ACC112 (cell line): ENCODE data around the gene HAND2.

Source experiments
- H2AFZ ChIP-seq: fragments of 200-600 bp; sonication (generic); one replicate; pipeline ENCODE4 v1.6.0; 2017; ENCODE audit warnings: antibody characterized with exemption, low read length; ENCODE audit not compliant: unreplicated experiment
- H3K27ac ChIP-seq: fragments of 200-600 bp; sonication (generic); 2 replicates; pipeline ENCODE4 v1.5.1; 2014; ENCODE audit warnings: low read depth, mild to moderate bottlenecking, antibody characterized with exemption, low read length, moderate library complexity
- H3K27me3 ChIP-seq: fragments of 200-600 bp; sonication (generic); 2 replicates; pipeline ENCODE4 v1.6.1; 2014; ENCODE audit warnings: mild to moderate bottlenecking, antibody characterized with exemption, low read length, moderate library complexity, mixed read lengths; ENCODE audit not compliant: insufficient read depth
- H3K36me3 ChIP-seq: fragments of 200-600 bp; sonication (generic); 2 replicates; pipeline ENCODE4 v1.6.1; 2016; ENCODE audit warnings: mild to moderate bottlenecking, antibody characterized with exemption, low read length, moderate library complexity, mixed read lengths; ENCODE audit not compliant: insufficient read depth
- H3K4me1 ChIP-seq: fragments of 200-600 bp; sonication (generic); one replicate; pipeline ENCODE4 v1.6.1; 2016; ENCODE audit warnings: low read length, mixed read lengths; ENCODE audit not compliant: insufficient read depth, unreplicated experiment, control insufficient read depth
- H3K4me3 ChIP-seq: fragments of 200-600 bp; sonication (generic); 2 replicates; pipeline ENCODE4 v1.5.1; 2014; ENCODE audit warnings: mild to moderate bottlenecking, low read depth, low read length
- H3K79me2 ChIP-seq: fragments of 200-600 bp; sonication (generic); one replicate; pipeline ENCODE4 v1.6.0; 2016; ENCODE audit warnings: low read length; ENCODE audit not compliant: control insufficient read depth, unreplicated experiment, insufficient read depth

Gene HAND2

DNA sequence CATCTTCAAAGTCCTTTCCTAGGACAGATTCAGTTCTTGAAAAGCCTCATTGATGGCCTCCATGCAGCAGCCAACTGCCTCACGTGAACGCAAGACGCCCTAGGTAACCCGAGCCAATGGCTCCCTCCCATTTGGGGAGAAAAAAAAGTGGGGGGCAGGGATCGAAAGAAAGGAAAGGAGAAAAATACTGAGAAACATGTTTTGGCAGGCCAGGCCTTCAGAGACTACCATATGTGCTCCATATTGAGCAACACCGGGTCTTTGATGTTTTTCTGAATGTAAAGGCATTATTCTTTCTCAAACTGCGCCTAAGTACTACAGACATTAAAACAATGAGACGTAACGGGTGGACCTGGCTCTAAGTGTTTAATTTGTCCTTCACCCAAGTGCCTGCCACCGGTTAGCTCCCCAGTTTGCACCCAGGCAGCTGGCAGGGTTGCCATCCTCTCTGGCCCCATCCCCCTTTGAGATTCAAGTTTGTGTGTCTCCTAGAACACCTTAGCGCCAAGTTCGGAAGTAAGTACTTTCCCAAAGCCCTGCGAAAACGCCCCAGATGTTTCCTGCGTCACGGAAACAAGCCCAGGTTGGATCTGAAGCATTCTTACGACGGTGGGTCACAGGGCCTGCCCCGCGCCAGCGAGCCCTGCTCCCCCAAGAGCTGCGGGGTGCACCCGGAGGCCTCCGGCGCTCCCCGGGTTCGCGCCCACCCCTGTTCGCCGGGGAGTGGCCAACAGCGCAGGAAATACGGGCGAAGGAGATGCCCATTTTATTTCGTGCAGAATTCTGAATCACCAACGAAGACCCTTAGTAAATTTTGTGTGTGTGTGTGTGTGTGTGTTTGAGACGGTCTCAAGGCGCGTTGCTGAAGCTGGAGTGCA lies 30.1 kb downstream of the HAND2 start:
- Histone ChIP-seq H3K27me3 (peaks cover 6% of the 10 kb centered on the region), H2AFZ (no peak overlapping the region)

DNA sequence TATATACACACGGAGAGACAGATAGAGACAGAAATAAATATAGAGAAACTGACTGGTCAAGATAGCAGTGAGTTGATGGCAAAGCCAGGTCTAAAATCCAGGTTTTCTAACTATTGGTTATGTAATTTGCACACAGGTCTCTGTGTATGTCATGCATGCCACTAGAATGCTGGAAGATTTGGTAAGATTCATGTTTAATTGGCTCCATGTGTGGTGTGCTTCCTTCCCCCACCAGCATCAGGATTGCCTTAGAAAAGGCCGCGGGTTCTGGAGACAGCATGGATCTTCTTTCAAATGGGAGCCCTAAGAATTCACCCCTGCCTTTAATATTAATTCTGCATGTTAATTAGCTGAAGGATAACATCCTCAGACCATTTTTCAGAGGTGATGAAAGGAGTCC lies 31.3 kb downstream of the HAND2 start:
- no peak overlapping the region for H3K27ac ChIP-seq
- no peaks in the 10 kb centered on the region for H3K36me3 ChIP-seq
- H2AFZ ChIP-seq = no peak overlapping the region
- peaks cover 8% of the 10 kb centered on the region for H3K4me1 ChIP-seq
- H3K27me3 ChIP-seq = peaks cover 6% of the 10 kb centered on the region
- no peak overlapping the region for H3K4me3 ChIP-seq
- no peaks in the 10 kb centered on the region for H3K79me2 ChIP-seq

More for the DNA sequence above, 30.1 kb downstream of the HAND2 start:
- H3K4me1 ChIP-seq = no peaks in the 10 kb centered on the region
- H3K36me3 ChIP-seq = no peaks in the 10 kb centered on the region
- H3K79me2 ChIP-seq = no peaks in the 10 kb centered on the region
- no peak overlapping the region for H3K27ac ChIP-seq
- H3K4me3 ChIP-seq = no peak overlapping the region

- H3K4me3 ChIP-seq = no peak overlapping the region
- no peaks in the 10 kb centered on the region for H3K79me2 ChIP-seq
- H3K4me1 ChIP-seq = peaks cover 9% of the 10 kb centered on the region
- no peak overlapping the region for H3K27ac ChIP-seq
- peaks cover 6% of the 10 kb centered on the region for H3K27me3 ChIP-seq
- no peak overlapping the region for H2AFZ ChIP-seq
- H3K36me3 ChIP-seq = no peaks in the 10 kb centered on the region
Measured at GRCh38 chr4:173498023-173498422, 32.0 kb downstream of the HAND2 start.

DNA sequence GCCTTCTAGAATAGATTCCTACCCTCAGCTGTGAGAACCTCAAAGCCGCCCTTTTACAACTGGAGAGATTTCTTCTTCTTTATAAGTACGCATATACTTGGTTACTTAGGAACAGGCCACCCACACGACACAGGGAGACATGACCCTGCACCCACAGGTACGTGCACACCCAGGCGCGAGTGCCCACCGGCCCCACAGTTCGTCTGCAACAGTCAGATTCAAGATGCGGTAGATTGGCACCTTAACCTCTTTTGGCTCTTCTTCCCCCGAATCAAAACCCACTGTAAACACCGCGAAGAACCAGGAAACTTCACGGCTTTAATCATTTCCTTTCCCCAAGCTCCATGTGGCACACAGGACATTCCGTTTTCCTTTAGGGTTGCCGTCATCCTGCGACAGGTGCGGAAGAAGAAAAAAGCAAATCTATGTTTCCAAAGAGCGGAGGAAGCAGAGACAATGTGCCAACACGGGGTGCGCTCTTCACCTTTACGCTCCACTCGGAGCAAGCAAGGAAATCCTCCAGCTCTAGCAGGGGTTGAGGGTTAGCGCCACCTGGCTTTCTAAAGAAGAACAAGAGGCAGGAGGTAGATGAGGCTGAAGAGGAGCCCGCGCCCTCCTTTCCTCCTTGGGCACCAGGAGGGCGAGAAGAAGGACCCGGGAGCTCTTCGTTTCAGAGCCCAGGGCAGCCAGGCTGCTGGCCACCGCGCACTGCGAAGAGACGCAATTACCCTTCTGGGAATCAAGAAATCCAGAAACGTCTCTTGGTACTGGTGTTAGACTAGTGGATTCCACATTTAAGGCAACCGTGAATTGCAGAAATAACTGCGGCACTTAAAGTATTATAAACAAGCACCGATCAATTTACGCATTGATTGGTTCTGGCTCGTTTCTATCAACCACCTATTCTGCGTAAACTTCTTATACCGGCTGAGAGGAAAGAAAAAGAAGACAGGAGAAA lies 35.7 kb downstream of the HAND2 start:
- Histone ChIP-seq H3K27me3 (no peaks in the 10 kb centered on the region; the same call in 1 of the 2 replicates), H2AFZ (peak overlapping the region; percentile 93), H3K27ac (no peak overlapping the region), H3K79me2 (no peaks in the 10 kb centered on the region), H3K4me1 (peaks cover 32% of the 10 kb centered on the region), H3K36me3 (no peaks in the 10 kb centered on the region), H3K4me3 (peak overlapping the region; percentile 82)

- Histone ChIP-seq H3K4me1 (peaks cover 45% of the 10 kb centered on the region), H3K27ac (no peak overlapping the region), H3K36me3 (no peaks in the 10 kb centered on the region), H3K4me3 (no peak overlapping the region), H3K79me2 (no peaks in the 10 kb centered on the region), H2AFZ (no peak overlapping the region), H3K27me3 (no peaks in the 10 kb centered on the region; the same call in 1 of the 2 replicates)
Measured at GRCh38 chr4:173493041-173493440, 37.0 kb downstream of the HAND2 start.

- no peaks in the 10 kb centered on the region; the same call in 1 of the 2 replicates for H3K27me3 ChIP-seq
- H3K36me3 ChIP-seq = no peaks in the 10 kb centered on the region
- H2AFZ ChIP-seq = no peak overlapping the region
Measured at GRCh38 chr4:173492315-173492714, 37.7 kb downstream of the HAND2 start.

DNA sequence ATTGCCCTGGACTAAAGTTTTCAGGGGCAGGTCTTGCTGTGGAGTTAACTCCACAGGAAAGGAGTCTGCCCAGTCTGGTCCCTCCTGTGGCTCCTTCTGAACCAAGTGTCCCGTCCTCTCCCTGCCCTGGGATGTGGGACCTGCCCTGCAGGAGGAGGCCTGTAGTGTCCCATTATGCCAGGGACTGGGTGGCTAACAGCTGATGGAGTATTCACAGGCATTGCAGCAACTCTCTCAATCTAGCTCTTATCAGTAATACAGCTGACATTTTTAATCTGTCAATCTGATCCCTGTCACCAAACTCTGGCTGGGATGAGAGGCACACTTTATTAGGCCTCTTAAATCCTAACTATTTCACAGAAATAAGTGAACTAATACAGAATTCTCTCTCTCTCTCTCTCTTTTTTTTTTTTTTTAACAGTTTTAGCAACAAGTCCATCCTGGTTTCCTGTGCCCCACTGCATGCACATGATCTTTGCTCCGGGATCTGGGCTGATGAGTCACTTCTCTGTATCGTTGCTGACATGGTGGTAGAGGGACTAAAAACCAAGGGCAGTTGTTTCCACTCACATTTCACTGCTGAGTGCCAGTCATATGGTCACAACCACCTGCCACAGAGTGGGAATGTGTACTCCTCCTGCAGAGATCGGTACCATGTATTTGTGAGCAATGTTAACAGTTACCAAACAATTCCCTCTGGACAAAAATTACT lies 39.1 kb downstream of the HAND2 start:
- no peaks in the 10 kb centered on the region for H3K79me2 ChIP-seq
- peaks cover 45% of the 10 kb centered on the region for H3K4me1 ChIP-seq
- H3K36me3 ChIP-seq = no peaks in the 10 kb centered on the region
- H3K4me3 ChIP-seq = no peak overlapping the region; the same call in 1 of the 2 replicates
- no peaks in the 10 kb centered on the region; the same call in 1 of the 2 replicates for H3K27me3 ChIP-seq
- peak overlapping the region; percentile 28; the same call in 1 of the 2 replicates for H3K27ac ChIP-seq
- H2AFZ ChIP-seq = peak overlapping the region; percentile 81

More at GRCh38 chr4:173492315-173492714, 37.7 kb downstream of the HAND2 start:
- Histone ChIP-seq H3K4me1 (peaks cover 45% of the 10 kb centered on the region), H3K27ac (no peak overlapping the region), H3K4me3 (no peak overlapping the region), H3K79me2 (no peaks in the 10 kb centered on the region)

DNA sequence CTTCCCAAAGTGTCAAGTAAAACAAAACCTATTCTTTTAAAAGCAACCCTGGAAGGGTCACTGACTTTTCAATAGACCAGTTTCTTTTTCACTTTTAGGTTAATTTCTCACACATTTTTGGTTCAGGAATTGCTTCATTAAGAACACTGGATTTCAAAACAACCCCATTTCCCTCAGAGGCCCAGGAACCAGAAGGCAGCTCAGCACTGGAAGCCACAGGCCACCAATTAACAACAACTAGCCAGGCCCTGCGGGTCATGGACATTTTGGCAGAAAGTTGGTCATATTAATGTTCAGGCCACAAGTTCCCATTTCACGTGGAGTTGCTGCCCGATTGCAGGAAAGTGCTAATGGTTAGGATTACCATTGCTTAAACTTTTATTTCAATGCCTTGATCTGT lies 39.8 kb downstream of the HAND2 start:
- H3K79me2 ChIP-seq = no peaks in the 10 kb centered on the region
- peaks cover 45% of the 10 kb centered on the region for H3K4me1 ChIP-seq
- H3K27ac ChIP-seq = no peak overlapping the region
- no peaks in the 10 kb centered on the region for H3K36me3 ChIP-seq
- H3K4me3 ChIP-seq = no peak overlapping the region
- peak overlapping the region; percentile 81 for H2AFZ ChIP-seq
- H3K27me3 ChIP-seq = no peaks in the 10 kb centered on the region

DNA sequence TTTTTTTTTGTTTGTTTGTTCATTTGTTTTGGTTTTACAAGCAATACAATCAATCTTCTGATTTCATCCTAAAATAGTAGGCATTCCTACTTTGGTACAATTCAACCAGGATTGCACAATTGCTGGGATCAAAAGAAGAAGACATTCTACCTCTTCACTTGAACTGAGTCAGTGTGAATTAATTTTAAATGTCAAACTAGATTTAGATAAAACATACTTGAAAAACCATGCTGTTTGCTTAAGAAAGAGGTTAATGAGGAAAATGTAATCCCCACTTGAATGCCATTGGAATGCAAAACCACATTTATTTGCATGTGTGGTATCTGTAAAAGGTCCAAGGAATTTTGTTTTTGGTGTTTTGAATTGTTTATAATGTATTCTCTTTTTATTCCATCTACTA lies 40.5 kb downstream of the HAND2 start:
- H3K4me1 ChIP-seq = peaks cover 41% of the 10 kb centered on the region
- H2AFZ ChIP-seq = no peak overlapping the region
- H3K27ac ChIP-seq = no peak overlapping the region
- no peak overlapping the region for H3K4me3 ChIP-seq
- no peaks in the 10 kb centered on the region for H3K36me3 ChIP-seq
- H3K79me2 ChIP-seq = no peaks in the 10 kb centered on the region
- no peaks in the 10 kb centered on the region for H3K27me3 ChIP-seq

GRCh38 chr4:173488656-173489055 lies 41.4 kb downstream of the HAND2 start:
- Histone ChIP-seq H3K4me3 (no peak overlapping the region), H3K4me1 (peaks cover 36% of the 10 kb centered on the region), H3K36me3 (no peaks in the 10 kb centered on the region), H3K27me3 (no peaks in the 10 kb centered on the region), H3K27ac (0 out of 2 replicates have a peak overlapping the region, but pooled peaks have one; percentile 5), H3K79me2 (no peaks in the 10 kb centered on the region), H2AFZ (no peak overlapping the region)
